ENCODE data around the gene KLHL6. TPM values are rescaled to one million over a fixed set of nuclear protein-coding genes. Genes with fewer than 3 reads are reported as not detected.

The KLHL6 gene
- total RNA-seq, 1 experiment from 2014 or later = not detected

GRCh38 chr3:183496311-183496710, 59.2 kb downstream of the KLHL6 start:
- H3K4me2 ChIP-seq (ENCODE audit: insufficient read depth, insufficient read length, low read length) = no peak overlapping the region
- no peaks in the 10 kb centered on the region for H3K79me2 ChIP-seq (ENCODE audit: insufficient read depth, low read length)
- H2BK15ac ChIP-seq (ENCODE audit: low read depth, low read length) = no peak overlapping the region
- no peaks in the 10 kb centered on the region for H3K9me3 Mint-ChIP-seq
- H3T11ph ChIP-seq (ENCODE audit: low read length) = no peak overlapping the region
- no peak overlapping the region for H4K5ac ChIP-seq (ENCODE audit: insufficient read length, low read depth, low read length)
- H3K9me3 ChIP-seq (ENCODE audit: control insufficient read depth, low read depth, low read length) = no peaks in the 10 kb centered on the region
- H2BK20ac ChIP-seq (ENCODE audit: low read depth, low read length, poor library complexity, severe bottlenecking) = no peak overlapping the region
- H4K8ac ChIP-seq (replicated peaks; ENCODE audit: insufficient read length, low read depth, low read length) = no peak overlapping the region
- H3K27me3 ChIP-seq (ENCODE audit: insufficient read depth, low read length) = no peaks in the 10 kb centered on the region
- WGBS (ENCODE audit: extremely low coverage, insufficient read length, low lambda C conversion rate) = no CpG with 5 or more reads among the region's 1 CpG
- TF ChIP-seq CTCF (conservative IDR thresholded peaks at IDR 0.05) = no peak
- H3K4me1 ChIP-seq (ENCODE audit: insufficient read depth, low read length) = no peaks in the 10 kb centered on the region
- no peak overlapping the region for H3K27ac Mint-ChIP-seq
- H3K23me2 ChIP-seq (ENCODE audit: insufficient read length, low read depth, low read length, poor library complexity, severe bottlenecking) = no peaks in the 10 kb centered on the region
- H2BK120ac ChIP-seq (ENCODE audit: low read depth, low read length, poor library complexity, severe bottlenecking) = no peak overlapping the region
- no peak overlapping the region for H3K56ac ChIP-seq (ENCODE audit: insufficient read length, low read depth, low read length)
- no peak overlapping the region for H3K4ac ChIP-seq (ENCODE audit: low read depth, low read length)
- no peak overlapping the region for H3K27ac ChIP-seq (ENCODE audit: insufficient read length, low read depth, low read length)
- no peak overlapping the region for H2AFZ ChIP-seq (ENCODE audit: low read length)
- H3K18ac ChIP-seq (ENCODE audit: insufficient read length, low read depth, low read length) = no peak overlapping the region
- H3K4me3 Mint-ChIP-seq = no peak overlapping the region
- DNase-seq = no peak
- no peaks in the 10 kb centered on the region for H3K36me3 Mint-ChIP-seq (ENCODE audit: insufficient read depth in 1 of 3, low read depth in 3 of 3)
- H3K4me1 Mint-ChIP-seq = no peaks in the 10 kb centered on the region
- H2AK5ac ChIP-seq (ENCODE audit: insufficient read length, low read length) = no peak overlapping the region
- H3K9ac ChIP-seq (ENCODE audit: extremely low read depth, insufficient read length, low read length) = no peak overlapping the region
- no peaks in the 10 kb centered on the region for H4K20me1 ChIP-seq (ENCODE audit: control insufficient read depth, insufficient read depth, insufficient read length)
- no peaks in the 10 kb centered on the region for H3K27me3 Mint-ChIP-seq (ENCODE audit: low read depth)
- no peak overlapping the region for H3K23ac ChIP-seq (ENCODE audit: insufficient read length, low read depth, low read length)
- no peak overlapping the region for H3K14ac ChIP-seq (ENCODE audit: insufficient read depth, low read length)
- no peak overlapping the region for H2BK5ac ChIP-seq (ENCODE audit: insufficient read length, low read length)
- H2BK12ac ChIP-seq (ENCODE audit: insufficient read length, low read depth, low read length) = no peak overlapping the region
- no peaks in the 10 kb centered on the region for H3K79me1 ChIP-seq (ENCODE audit: insufficient read depth, low read depth, low read length, poor library complexity, severe bottlenecking)
- H4K91ac ChIP-seq (ENCODE audit: insufficient read length, low read depth, low read length) = no peak overlapping the region

Data from H9 (cell line).